H7 (cell line): ENCODE measurements around the gene ADGRG6. TPM values are rescaled to one million over a fixed set of nuclear protein-coding genes. Genes with fewer than 3 reads are reported as not detected.

Source experiments
- DNase-seq: peaks from one replicate; pipeline ENCODE4 v3.0.0; 2012
- H3K27me3 ChIP-seq: 2 replicates; pipeline ENCODE4 v1.6.0; 2011; ENCODE audit warnings: mild to moderate bottlenecking, low read length; ENCODE audit not compliant: control insufficient read depth, insufficient read depth
- H3K36me3 ChIP-seq: replicated peaks from 2 replicates; pipeline ENCODE4 v1.5.1; 2011; ENCODE audit warnings: low read length; ENCODE audit not compliant: control insufficient read depth, insufficient read depth
- H3K4me3 ChIP-seq: 2 replicates; pipeline ENCODE4 v1.5.1; 2011; ENCODE audit warnings: low read depth, mild to moderate bottlenecking, control low read depth, low read length, moderate library complexity; ENCODE audit not compliant: insufficient read depth
- total RNA-seq: library from RNA; depleted of rRNA; stranded (reverse); fragments of >200 nt; shearing (Covaris generic); gene quantifications from 2 replicates; pipeline ENCODE4 v1.2.3, GENCODE V29; 2014; rRNA removed

The ADGRG6 gene
- 0.96 and 4.4 TPM in 2 replicates for total RNA-seq

DNA sequence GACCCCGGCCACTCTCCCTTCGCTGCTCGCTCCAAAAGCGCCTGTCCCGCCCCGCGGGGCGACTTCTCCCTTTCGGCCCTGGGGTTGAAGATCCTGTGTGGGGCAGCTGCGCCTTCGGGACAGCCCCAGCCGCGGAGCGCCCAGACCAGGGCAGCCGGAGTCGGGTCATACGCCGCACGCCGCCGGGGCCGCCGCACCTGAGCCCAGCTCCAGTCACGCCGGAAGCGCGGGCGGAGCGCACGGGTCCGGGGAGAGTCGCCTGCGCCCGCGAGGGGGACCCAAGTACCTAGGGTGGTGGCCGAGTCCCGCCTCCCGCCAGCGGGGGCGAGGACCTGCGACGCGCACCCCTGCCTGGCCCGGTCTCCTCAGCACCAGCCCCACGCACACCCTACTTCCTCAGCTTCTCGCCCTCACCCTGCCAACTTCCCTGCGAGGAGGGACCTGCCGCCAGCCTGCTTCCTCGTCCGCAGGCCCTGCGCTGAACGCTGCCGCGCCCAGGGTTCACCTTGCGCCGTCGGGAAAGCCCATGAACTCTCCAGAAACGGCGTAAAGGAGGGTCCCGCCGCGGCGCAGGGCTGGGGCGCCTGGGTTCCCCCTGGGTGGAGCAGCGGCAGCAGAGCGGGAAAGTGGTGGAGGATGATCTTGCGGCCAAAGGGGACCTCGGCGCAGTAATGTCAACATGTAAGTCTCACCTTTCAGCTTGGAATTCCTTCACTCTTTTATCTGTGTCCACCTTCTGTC, at the start of gene ADGRG6:
ADGRG6 (plus strand) TSS at position 357 of the 741 bp plus-strand sequence; CDS start at position 680, 323 bp downstream.
- H3K4me3 ChIP-seq: peak within 1 kb of the TSS; percentile 76
- H3K36me3 ChIP-seq: no peaks in the 10 kb centered on the region
- peaks cover 27% of the 10 kb centered on the region for H3K27me3 ChIP-seq
- peak; percentile 75 for DNase-seq

DNA sequence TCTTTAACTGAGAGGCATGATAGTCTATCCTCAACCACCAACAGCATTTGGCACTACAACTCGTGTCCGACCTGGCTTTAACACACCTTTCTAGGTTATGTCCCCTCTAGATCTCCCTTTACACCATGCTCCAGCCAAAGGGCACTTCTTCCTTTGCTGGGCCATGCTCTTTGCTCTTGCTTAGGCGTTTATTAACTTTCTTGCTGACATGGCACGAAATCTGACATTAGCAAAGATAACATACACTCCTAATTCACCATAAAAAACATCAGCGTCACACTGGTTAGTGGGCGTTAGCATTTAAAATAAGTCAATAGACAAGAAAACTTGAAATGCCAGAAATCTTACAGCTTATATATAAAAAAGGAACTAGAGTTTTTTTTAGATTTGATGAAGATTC, 47.3 kb upstream of the ADGRG6 start:
- no peaks in the 10 kb centered on the region for H3K27me3 ChIP-seq
- no peak overlapping the region for H3K4me3 ChIP-seq
- no peak for DNase-seq
- H3K36me3 ChIP-seq: no peaks in the 10 kb centered on the region

DNA sequence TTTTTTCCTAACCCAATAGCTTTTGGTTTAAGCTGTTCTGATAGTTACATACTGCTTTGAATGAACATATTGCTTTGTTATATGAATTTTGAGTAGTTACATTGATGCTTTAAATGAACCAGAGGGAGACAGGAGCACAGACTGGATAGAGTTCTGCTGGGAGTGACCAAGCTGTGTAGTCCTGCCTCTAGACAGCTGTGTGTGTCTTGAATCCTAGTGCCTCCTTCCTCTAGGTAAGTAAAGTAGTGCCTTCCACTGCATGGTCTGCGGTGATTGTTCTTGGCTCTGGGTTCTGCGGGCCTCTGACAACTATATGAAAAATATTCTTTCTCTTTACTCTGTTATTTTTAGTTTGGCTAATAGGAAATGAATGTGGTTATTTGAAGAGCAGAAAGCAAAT, 46.0 kb upstream of the ADGRG6 start:
- no peak for DNase-seq
- Histone ChIP-seq H3K36me3 (no peaks in the 10 kb centered on the region), H3K4me3 (no peak overlapping the region), H3K27me3 (no peaks in the 10 kb centered on the region)

DNA sequence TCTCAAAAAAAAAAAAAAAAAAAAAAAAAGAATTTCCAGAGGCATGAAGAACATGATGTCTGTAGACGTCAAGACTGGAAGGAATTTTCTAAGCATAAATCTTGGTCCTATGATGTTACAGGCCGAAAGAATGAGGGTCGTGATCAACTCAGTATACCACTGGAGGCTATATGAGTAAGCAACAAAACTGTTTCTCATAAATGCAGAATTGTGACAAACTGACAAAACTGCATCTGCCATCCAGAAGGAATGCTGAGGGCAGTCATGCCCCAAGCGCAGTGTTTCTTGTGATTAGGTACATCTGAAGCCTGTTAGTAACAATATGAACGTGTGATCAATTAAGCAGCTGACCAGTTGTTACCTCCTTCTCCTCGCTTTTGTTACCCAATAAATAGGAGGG, 43.5 kb upstream of the ADGRG6 start:
- DNase-seq: no peak
- Histone ChIP-seq H3K36me3 (no peaks in the 10 kb centered on the region), H3K4me3 (no peak overlapping the region), H3K27me3 (no peaks in the 10 kb centered on the region)

DNA sequence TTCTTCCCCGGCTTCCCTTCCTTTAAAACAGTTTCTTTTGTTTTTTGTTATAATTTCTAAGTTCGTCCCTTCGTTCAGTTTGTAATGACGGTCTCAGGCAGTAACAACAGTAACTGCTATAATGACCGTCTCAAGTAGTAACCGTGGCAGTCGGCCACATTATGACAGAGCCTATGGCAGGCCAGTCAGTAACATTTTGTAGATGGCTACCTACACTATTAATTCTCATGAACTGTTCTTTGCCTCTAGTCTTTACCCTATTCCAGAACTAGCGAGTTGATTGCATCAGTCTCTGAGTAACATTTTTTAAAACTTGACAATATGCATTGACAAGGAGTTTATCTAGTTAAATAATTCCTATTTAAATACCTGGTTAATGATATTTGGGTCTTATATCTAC, 43.0 kb upstream of the ADGRG6 start:
- Histone ChIP-seq H3K27me3 (no peaks in the 10 kb centered on the region), H3K4me3 (no peak overlapping the region), H3K36me3 (no peaks in the 10 kb centered on the region)
- no peak for DNase-seq

DNA sequence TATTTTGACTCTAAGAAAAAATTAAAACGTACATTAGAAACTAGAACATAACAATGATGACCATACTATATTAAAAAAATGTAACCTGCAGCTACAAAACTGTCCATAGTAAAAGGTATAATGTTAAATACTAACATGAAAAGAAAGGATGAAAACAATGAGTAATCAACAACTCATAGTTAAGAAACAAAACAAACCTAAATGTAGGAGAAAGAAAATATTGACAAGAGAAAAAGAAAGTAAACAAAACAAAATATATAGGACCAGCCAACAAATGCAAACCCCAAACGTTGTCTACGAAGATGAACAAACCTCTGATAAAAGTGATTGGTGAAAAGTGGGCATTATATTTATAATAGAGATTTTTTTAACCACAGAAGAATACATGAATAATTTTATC, 41.1 kb upstream of the ADGRG6 start:
- Histone ChIP-seq H3K27me3 (no peaks in the 10 kb centered on the region), H3K36me3 (no peaks in the 10 kb centered on the region), H3K4me3 (no peak overlapping the region)
- DNase-seq: no peak

DNA sequence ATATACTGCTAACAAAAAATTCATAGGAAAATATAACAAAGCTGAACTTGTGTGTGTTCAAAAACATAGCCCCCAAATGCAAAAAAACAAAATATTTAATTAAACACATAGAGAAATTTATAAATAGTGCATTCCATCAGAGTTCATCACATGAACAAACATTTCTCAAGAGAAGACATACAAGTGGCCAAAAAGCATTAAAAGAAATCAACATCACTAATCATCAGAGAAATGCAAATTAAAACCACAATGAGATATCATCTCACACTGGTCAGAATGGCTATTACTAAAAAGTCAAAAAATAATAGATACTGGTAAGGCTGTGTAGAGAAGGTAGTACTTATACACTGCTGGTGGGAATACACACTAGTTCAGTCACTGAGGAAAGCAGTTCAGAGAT, 39.6 kb upstream of the ADGRG6 start:
- no peak for DNase-seq
- no peaks in the 10 kb centered on the region for H3K36me3 ChIP-seq
- H3K27me3 ChIP-seq: no peaks in the 10 kb centered on the region
- no peak overlapping the region for H3K4me3 ChIP-seq

DNA sequence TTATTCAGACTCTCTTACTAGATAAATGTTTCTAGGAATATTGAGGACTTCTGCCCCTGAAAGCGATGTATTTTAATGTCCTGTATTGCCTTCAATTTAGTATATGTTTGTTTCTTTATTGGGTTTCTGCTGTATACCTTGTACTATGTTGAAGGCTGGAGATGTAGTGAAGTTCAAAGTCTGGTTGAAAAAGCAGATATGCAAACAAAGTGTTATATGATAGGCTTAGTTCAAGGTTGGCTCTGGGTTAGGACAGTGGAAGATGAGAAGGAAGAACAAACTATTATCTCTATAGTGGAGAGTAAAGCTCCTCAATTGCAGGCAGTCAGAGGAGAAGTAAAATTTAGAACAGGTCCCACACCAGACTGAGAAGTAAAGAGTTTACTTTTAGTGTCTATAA, 36.3 kb upstream of the ADGRG6 start:
- no peak overlapping the region for H3K4me3 ChIP-seq
- H3K36me3 ChIP-seq: no peaks in the 10 kb centered on the region
- DNase-seq: no peak
- H3K27me3 ChIP-seq: no peaks in the 10 kb centered on the region

DNA sequence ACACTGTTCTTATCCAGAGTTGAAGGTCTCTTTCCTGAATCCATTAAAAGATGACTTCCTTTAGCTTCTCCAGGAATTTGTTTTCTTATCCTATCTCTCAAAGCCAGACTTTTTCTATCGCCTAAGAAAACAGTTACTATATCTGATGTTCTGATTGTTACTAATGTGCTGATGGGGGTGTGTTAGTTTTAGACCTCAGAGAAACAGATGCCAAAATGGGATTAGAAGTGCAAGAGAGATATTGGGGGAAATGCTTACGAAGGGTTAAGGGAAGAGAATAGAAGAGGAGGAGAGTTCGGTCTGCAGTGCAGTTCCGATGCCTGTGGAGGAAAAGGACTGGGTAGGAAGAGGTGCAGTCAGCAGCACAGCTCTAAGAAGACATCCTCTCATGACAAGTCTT, 35.7 kb upstream of the ADGRG6 start:
- Histone ChIP-seq H3K4me3 (no peak overlapping the region), H3K36me3 (no peaks in the 10 kb centered on the region), H3K27me3 (no peaks in the 10 kb centered on the region)
- DNase-seq: no peak

DNA sequence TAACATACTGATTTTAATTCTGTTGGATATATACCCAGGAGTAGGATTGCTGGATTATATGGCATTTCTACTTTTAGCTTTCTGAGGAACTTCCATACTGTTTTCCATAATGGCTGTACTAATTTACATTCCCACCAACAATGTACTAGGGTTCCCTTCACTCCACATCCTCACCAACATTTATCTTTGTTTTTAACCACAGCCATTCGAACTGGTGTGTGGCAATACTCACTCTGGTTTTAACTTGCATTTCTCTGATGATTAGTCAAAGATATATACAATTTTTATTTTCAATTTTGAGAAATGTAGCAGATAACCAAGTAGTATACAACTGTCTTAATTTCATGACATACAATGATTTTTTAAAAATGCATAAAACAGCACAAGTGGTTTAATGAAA, 30.3 kb upstream of the ADGRG6 start:
- H3K27me3 ChIP-seq: no peaks in the 10 kb centered on the region
- no peak overlapping the region for H3K4me3 ChIP-seq
- H3K36me3 ChIP-seq: no peaks in the 10 kb centered on the region
- no peak for DNase-seq

DNA sequence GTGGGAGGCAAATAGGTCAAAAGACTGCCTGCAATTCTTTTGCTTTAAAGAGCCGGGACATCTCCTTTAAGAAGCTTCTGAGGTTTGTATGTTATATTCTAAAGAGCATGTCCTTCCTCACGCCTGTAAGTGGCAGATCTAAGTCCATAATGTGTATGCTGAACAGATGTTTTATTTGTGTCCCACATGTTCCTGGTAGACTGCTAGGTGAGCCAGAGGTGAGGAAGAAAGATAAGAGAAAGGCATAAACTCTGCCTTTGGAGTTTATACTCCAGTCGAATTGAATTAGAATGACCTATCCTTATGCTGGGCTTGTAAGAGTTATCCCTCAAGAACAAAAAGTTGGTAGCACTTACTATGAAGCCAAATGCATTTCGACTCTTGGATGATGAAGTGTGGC, 27.2 kb upstream of the ADGRG6 start:
- no peaks in the 10 kb centered on the region for H3K36me3 ChIP-seq
- no peaks in the 10 kb centered on the region for H3K27me3 ChIP-seq
- no peak overlapping the region for H3K4me3 ChIP-seq
- no peak for DNase-seq

DNA sequence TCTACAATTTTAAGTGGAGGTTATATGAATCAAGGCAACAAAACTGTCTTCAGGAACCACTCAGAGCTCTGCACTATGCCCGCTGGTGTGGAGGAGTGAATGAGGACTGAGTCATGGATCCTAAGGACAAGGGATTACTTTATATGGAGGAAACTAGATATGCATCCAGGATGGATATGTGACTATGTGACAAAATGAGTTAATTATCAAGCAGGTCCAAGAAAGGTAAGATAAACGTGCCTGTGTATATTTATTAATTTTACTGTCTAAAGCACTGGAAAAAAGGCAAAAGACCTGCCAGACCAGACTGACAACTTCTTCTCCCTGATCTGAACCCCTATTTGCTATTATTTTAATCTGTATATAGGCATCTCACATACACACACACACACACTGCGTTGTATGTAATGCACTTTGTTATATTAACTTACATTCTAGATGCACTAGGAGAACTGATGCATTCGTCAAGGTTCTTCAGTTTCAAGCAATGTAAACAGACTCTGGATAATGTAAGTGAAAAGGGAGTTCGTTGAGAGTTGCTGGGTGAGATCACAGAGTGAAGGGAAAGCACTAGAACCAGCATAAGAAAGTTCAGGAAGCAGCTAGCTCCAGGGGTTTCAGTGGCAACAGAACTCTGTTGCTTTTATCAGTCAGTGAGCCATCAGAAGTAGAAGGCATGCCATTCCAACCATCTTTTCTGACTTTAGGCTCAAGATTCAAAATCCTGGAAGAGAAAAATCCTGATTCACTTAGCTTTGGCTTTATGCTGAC, 26.4 kb upstream of the ADGRG6 start:
- Histone ChIP-seq H3K27me3 (no peaks in the 10 kb centered on the region), H3K4me3 (no peak overlapping the region), H3K36me3 (no peaks in the 10 kb centered on the region)
- DNase-seq: no peak

DNA sequence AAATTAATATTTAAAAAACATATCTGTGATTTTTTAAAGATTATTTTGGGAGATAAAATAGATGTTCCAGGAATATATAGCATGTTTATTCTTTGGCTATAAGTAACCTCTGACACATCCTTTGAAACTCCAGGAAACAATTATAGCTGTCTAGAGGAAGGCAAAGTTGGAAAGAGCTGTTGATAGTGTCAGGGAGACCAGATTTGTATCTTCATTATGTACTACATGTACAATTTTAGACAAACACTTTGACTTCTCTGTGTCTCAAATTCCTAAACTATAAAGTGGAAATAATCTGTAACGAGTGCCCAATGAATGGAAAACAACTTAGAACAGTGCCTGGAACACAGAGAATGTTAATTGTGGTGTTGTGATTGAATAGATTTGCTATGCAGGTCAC, 25.6 kb upstream of the ADGRG6 start:
- Histone ChIP-seq H3K27me3 (no peaks in the 10 kb centered on the region), H3K4me3 (no peak overlapping the region), H3K36me3 (no peaks in the 10 kb centered on the region)
- DNase-seq: no peak

DNA sequence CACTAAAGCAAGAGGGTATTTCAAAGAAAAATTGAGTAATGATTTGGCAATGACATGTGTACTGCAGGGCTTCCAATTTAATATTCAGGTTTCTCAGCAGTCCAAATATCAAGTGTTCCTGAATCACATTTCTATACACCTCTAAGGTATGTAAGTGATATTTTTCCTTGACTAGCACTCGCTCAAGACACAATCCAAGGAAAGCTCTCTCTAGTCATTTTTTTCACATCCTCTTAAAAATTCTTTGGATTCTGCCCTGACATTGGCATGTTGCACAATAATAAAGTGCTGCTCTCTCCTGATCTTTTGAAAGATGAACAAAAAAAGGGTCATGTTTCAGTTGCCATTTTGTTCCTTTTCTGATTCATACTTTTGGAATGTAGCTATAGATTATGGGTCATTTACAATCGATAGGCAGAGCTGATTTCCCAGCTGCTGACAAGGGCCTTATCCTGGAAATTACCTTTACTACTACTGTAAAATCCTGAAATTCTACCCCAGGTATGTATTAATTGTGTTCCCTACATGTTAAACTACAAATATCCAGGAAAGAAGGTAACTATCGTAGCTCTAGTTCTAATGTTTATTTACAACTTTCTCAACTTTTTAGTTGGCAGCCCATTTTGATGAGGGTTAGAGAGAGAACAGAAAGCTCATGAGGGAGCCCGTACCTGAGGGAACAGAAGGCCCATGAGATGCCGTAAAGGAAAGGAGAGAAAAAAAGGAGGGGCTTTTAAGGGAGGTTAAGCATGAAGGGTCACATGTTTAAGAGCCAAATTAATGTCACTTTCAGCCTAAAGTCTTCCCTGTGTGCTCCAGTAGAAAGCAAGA, 22.2 kb upstream of the ADGRG6 start:
- Histone ChIP-seq H3K4me3 (no peak overlapping the region), H3K27me3 (no peaks in the 10 kb centered on the region), H3K36me3 (no peaks in the 10 kb centered on the region)
- DNase-seq: no peak

DNA sequence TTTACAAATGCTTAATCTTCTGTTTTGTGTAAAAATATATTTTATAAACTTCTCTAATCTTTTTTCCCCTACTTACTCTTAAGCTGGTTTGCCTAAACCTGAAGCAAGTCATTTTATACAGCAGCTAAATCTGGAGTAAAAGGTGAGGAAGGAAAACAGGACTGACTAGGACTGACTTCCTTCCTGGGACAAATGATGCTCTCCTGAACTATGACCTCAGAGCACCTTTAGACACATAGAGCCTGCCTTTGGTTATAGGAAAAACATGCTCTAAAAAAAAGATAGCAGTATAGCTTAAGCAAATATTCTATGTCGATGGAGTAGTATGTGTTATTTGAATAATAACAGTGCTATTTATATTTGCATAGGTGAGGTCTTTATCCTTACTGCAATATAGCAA, 21.5 kb upstream of the ADGRG6 start:
- H3K36me3 ChIP-seq: no peaks in the 10 kb centered on the region
- no peak overlapping the region for H3K4me3 ChIP-seq
- no peak for DNase-seq
- H3K27me3 ChIP-seq: no peaks in the 10 kb centered on the region
